K562 (cell line): Measurements from ENCODE around the gene SNX9. TPM values are rescaled to one million over a fixed set of nuclear protein-coding genes. Genes with fewer than 3 reads are reported as not detected.

ENCODE experiments used
- ARID1B ChIP-seq: fragments of 450-650 bp; IDR thresholded peaks from 2 replicates; pipeline ENCODE4 v1.6.1; 2016; ENCODE audit warnings: antibody characterized with exemption, mild to moderate bottlenecking, inconsistent platforms
- BHLHE40 ChIP-seq: IDR thresholded peaks from 2 replicates; pipeline ENCODE4 v1.6.1; 2011; ENCODE audit warnings: low read length, improper control_type of control experiment
- DPF2 ChIP-seq: fragments of 450-650 bp; IDR thresholded peaks from 2 replicates; pipeline ENCODE4 v1.6.1; 2016
- EHMT2 ChIP-seq: fragments of 450-650 bp; IDR thresholded peaks from 2 replicates; pipeline ENCODE4 v1.6.1; 2018; ENCODE audit warnings: antibody characterized with exemption
- JUN ChIP-seq, 2 experiments: sonication (generic) in 1 of 2; formaldehyde crosslinking in 1 of 2; IDR thresholded peaks; 2 replicates each; pipeline versions ENCODE4 v1.6.1 to v1.8.0; 2012 to 2022; ENCODE audit warnings: borderline replicate concordance in 2 of 2, mild to moderate bottlenecking in 2 of 2, improper control_type of control experiment in 1 of 2, low read depth in 1 of 2, low read length in 1 of 2, missing genetic modification reagents in 1 of 2
- PCBP1 ChIP-seq: fragments of 200-400 bp; formaldehyde crosslinking; IDR thresholded peaks from 2 replicates; pipeline ENCODE4 v1.6.1; 2018; ENCODE audit warnings: mild to moderate bottlenecking, low read depth, low read length; ENCODE audit not compliant: poor library complexity, severe bottlenecking
- POLR2B ChIP-seq: fragments of 450-650 bp; IDR thresholded peaks from 2 replicates; pipeline ENCODE4 v1.6.1; 2018; ENCODE audit warnings: low read depth; ENCODE audit not compliant: partially characterized antibody
- RAD21 ChIP-seq, 2 experiments: fragments of 250-450 bp in 1 of 2; fragments of 450-650 bp in 1 of 2; sonication (Bioruptor Pico) in 1 of 2; formaldehyde crosslinking in 1 of 2; IDR thresholded peaks in 1 of 2; conservative IDR thresholded peaks in 1 of 2; 2 replicates each; pipeline versions ENCODE4 v1.4.0 to v1.8.0; 2020 to 2022; ENCODE audit warnings: mild to moderate bottlenecking in 2 of 2, moderate library complexity in 1 of 2
- SMARCB1 ChIP-seq: IDR thresholded peaks from 2 replicates; pipeline ENCODE4 v1.6.1; 2011; ENCODE audit warnings: improper control_type of control experiment, low read depth; ENCODE audit not compliant: insufficient read length
- SMARCC2 ChIP-seq: fragments of 450-650 bp; IDR thresholded peaks from 2 replicates; pipeline ENCODE4 v1.6.1; 2017; ENCODE audit warnings: antibody characterized with exemption, moderate library complexity, mild to moderate bottlenecking, low read depth
- TOE1 ChIP-seq, 2 experiments: fragments of 450-650 bp in 1 of 2; sonication (generic) in 1 of 2; formaldehyde crosslinking in 1 of 2; IDR thresholded peaks; 2 replicates each; pipeline versions ENCODE4 v1.7.1 to v1.8.0; 2016 to 2022; ENCODE audit warnings: borderline replicate concordance in 2 of 2, mild to moderate bottlenecking in 2 of 2, antibody characterized with exemption in 1 of 2, inconsistent platforms in 1 of 2, low read depth in 1 of 2, missing genetic modification reagents in 1 of 2, moderate library complexity in 1 of 2
- TRIM24 ChIP-seq, 2 experiments: fragments of 450-650 bp; IDR thresholded peaks; 2 replicates each; pipeline ENCODE4 v1.6.1; 2016
- ZNF197 ChIP-seq: fragments of 200-800 bp; sonication (Bioruptor generic); IDR thresholded peaks from 2 replicates; pipeline ENCODE4 v1.6.1; 2016; ENCODE audit warnings: low read depth, missing genetic modification characterization, missing compliant biosample characterization
- ZNF316 ChIP-seq: fragments of 450-650 bp; IDR thresholded peaks from 2 replicates; pipeline ENCODE4 v1.6.1; 2016
- polyA plus RNA-seq, 8 experiments: library from polyadenylated mRNA; depleted of rRNA in 4 of 8; stranded (reverse) in 5 of 8; unstranded in 3 of 8; fragments of >200 nt; fragmentation: Nextera tagmentation in 2 of 8; fragmentation: Illumina TruSeq in 1 of 8; extraction: Ambion mirVana in 2 of 8; extraction: Trizol in 1 of 8; gene quantifications; 2 replicates each; pipeline versions ENCODE4 v1.2.1 to v1.2.3, GENCODE V29; 2011 to 2014; ENCODE audit warnings: inconsistent platforms in 1 of 8, missing spikeins in 1 of 8
- total RNA-seq, 7 experiments: library from RNA; depleted of rRNA in 6 of 7; stranded (reverse); fragments of >200 nt in 6 of 7; fragmentation: Illumina TruSeq in 2 of 7; extraction: Trizol in 2 of 7; gene quantifications; 2 replicates each; pipeline versions ENCODE4 v1.2.1 to v1.2.3, GENCODE V29; 2011 to 2021; ENCODE audit warnings: low replicate concordance in 1 of 7
- TF ChIP-seq, protein P1 (sequence below): sonication (generic); formaldehyde crosslinking; IDR thresholded peaks from 2 replicates; pipeline ENCODE4 v1.5.0; 2020; ENCODE audit warnings: missing genetic modification reagents
- TF ChIP-seq, protein P2 (sequence below), 2 experiments: fragments of 450-650 bp; IDR thresholded peaks; 2 replicates each; pipeline ENCODE4 v1.6.1; 2018; ENCODE audit warnings: mild to moderate bottlenecking in 2 of 2, low read depth in 1 of 2; ENCODE audit not compliant: partially characterized antibody in 2 of 2

SNX9 gene
- total and polyA plus RNA-seq, 9 of the 15 experiments (the other 6 are each of a cell fraction or from before 2014, with no cell fraction given) = 6.0 to 81.7 (median 57.1) TPM

DNA sequence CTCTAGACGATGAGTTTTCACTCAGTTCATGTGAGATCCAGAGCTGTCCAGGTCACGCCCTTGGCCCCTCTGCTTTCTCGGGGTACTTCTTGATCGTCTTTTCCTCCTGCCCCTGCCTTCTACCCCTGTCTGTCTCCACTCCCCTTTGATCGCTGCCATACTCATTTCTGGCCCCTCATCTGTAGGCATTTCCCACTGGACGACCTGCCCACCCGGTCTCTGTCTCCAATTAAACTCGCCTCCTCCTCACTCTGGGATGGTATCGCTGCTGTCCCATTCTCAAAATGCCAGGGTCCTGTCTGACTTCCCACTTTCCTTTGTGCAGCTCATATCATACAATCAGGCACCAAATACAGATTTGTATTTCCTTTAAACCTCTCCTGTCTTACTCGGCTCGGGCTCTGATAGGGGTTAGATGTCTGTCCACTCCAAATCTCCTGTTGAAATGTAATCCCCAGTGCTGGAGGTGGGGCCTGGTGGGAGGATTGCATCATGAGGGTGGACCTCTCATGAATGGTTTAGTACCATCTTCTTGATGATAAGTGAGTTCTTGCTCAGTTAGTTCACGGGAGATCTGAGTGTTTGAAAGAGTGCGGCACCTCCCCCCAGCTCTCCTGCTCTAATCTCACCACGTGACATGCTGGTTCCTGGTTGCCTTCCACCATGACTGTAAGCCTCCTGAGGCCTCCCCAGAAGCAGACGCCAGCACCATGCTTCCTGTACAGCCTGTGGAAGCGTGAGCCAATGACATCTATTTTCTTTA lies 155.2 kb downstream of the SNX9 start (continued):
- TF ChIP-seq, protein P1, sequence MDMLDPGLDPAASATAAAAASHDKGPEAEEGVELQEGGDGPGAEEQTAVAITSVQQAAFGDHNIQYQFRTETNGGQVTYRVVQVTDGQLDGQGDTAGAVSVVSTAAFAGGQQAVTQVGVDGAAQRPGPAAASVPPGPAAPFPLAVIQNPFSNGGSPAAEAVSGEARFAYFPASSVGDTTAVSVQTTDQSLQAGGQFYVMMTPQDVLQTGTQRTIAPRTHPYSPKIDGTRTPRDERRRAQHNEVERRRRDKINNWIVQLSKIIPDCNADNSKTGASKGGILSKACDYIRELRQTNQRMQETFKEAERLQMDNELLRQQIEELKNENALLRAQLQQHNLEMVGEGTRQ (CRISPR knock-in tag) = peak; percentile 89
- TF ChIP-seq ARID1B (peak; percentile 49; the same call in 1 of the 2 replicates), BHLHE40 (peak; percentile 62; the same call in 1 of the 2 replicates), JUN (IDR thresholded peaks at IDR 0.05; ENCODE audit: borderline replicate concordance, low read depth, low read length) (no peak), JUN (CRISPR knock-in tag; IDR thresholded peaks at IDR 0.05; ENCODE audit: borderline replicate concordance) (0 out of 2 replicates have a peak, but pooled peaks have one; percentile 36), ZNF197 (CRISPR knock-in tag) (no peak), POLR2B (no peak), SMARCB1 (no peak), TOE1 (IDR thresholded peaks at IDR 0.05; ENCODE audit: borderline replicate concordance) (peak; percentile 92; the same call in 1 of the 2 replicates), TOE1 (CRISPR knock-in tag; IDR thresholded peaks at IDR 0.05; ENCODE audit: borderline replicate concordance, low read depth) (no peak), TRIM24 (IDR thresholded peaks at IDR 0.05) (peak; percentile 91 to 97), EHMT2 (0 out of 2 replicates have a peak, but pooled peaks have one; percentile 18), DPF2 (peak; percentile 69; the same call in 1 of the 2 replicates), RAD21 (CRISPR knock-in tag; conservative IDR thresholded peaks at IDR 0.05 in 1 of 2, IDR thresholded peaks at IDR 0.05 in 1 of 2) (peak in 1 of 2 experiments; percentile 20; a peak in 2 of 4 replicates), ZNF316 (peak; percentile 95), SMARCC2 (peak; percentile 23; the same call in 1 of the 2 replicates), PCBP1 (no peak)
- TF ChIP-seq, protein P2, sequence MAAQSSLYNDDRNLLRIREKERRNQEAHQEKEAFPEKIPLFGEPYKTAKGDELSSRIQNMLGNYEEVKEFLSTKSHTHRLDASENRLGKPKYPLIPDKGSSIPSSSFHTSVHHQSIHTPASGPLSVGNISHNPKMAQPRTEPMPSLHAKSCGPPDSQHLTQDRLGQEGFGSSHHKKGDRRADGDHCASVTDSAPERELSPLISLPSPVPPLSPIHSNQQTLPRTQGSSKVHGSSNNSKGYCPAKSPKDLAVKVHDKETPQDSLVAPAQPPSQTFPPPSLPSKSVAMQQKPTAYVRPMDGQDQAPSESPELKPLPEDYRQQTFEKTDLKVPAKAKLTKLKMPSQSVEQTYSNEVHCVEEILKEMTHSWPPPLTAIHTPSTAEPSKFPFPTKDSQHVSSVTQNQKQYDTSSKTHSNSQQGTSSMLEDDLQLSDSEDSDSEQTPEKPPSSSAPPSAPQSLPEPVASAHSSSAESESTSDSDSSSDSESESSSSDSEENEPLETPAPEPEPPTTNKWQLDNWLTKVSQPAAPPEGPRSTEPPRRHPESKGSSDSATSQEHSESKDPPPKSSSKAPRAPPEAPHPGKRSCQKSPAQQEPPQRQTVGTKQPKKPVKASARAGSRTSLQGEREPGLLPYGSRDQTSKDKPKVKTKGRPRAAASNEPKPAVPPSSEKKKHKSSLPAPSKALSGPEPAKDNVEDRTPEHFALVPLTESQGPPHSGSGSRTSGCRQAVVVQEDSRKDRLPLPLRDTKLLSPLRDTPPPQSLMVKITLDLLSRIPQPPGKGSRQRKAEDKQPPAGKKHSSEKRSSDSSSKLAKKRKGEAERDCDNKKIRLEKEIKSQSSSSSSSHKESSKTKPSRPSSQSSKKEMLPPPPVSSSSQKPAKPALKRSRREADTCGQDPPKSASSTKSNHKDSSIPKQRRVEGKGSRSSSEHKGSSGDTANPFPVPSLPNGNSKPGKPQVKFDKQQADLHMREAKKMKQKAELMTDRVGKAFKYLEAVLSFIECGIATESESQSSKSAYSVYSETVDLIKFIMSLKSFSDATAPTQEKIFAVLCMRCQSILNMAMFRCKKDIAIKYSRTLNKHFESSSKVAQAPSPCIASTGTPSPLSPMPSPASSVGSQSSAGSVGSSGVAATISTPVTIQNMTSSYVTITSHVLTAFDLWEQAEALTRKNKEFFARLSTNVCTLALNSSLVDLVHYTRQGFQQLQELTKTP (IDR thresholded peaks at IDR 0.05; ENCODE audit: low read depth in 1 of 2, partially characterized antibody in 2 of 2) = peak in 1 of 2 experiments; percentile 72
